NB4 (cell line): ENCODE data around the gene CMKLR1.

ENCODE experiments used
- POLR2A ChIP-seq: IDR thresholded peaks from 2 replicates; pipeline ENCODE4 v1.6.1; 2011; ENCODE audit warnings: mild to moderate bottlenecking; ENCODE audit not compliant: insufficient read length; ENCODE audit errors: extremely low read depth
- TF ChIP-seq, protein P1 (sequence below): IDR thresholded peaks from one replicate; pipeline ENCODE4 v1.5.1; 2012; ENCODE audit warnings: low read depth, low read length
- TF ChIP-seq, protein P2 (sequence below): IDR thresholded peaks from 2 replicates; pipeline ENCODE4 v1.6.1; 2011; ENCODE audit warnings: low read depth, low read length

DNA sequence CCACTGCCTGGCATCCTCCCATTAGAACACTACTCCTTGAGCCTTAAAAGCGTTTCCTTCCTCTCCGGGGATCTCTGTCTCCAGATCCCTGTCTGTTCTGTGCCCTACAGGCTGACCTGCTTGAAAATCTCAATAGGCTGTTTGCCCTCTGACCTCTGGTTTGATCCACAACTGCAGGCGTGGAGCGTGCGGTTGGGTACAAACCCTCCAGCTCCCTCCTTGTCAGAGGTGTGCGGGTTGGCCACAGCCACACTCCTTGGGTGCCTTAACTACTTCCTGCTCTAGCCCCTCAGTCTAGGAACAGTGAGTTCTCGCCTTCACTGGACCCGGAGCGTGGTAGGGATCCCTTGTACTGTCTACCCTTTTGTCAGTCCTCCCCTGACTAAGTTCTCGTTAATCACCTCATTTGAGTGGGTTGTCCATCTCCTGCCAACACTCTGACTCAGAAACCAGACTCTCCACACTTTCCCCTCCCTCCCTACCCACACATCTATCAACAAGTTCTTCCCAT lies 33.1 kb downstream of the CMKLR1 start:
- TF ChIP-seq, protein P1, sequence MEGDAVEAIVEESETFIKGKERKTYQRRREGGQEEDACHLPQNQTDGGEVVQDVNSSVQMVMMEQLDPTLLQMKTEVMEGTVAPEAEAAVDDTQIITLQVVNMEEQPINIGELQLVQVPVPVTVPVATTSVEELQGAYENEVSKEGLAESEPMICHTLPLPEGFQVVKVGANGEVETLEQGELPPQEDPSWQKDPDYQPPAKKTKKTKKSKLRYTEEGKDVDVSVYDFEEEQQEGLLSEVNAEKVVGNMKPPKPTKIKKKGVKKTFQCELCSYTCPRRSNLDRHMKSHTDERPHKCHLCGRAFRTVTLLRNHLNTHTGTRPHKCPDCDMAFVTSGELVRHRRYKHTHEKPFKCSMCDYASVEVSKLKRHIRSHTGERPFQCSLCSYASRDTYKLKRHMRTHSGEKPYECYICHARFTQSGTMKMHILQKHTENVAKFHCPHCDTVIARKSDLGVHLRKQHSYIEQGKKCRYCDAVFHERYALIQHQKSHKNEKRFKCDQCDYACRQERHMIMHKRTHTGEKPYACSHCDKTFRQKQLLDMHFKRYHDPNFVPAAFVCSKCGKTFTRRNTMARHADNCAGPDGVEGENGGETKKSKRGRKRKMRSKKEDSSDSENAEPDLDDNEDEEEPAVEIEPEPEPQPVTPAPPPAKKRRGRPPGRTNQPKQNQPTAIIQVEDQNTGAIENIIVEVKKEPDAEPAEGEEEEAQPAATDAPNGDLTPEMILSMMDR, result no peak
- no peak for TF ChIP-seq POLR2A
- TF ChIP-seq, protein P2, sequence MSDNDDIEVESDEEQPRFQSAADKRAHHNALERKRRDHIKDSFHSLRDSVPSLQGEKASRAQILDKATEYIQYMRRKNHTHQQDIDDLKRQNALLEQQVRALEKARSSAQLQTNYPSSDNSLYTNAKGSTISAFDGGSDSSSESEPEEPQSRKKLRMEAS, result no peak
